ENCODE data around the gene ADAM12.

DNA sequence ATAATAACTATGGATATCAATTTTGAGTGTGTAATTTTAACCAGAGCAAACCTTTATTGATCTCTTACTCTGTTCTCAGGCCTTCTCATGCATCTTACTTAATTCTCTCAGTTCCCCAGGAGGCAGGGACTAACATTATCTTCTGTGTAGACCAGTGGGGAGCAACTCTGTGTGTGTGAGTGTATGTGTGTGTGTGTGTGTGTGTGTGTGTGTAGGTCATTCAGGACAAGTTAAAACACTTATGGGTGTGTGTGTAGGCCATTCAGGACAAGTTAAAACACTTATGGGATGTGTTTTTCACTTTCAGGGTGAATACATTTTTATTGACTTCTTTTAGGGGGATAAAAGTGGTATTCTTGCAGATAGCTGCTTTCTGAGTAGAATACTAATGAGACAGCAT, 145.0 kb downstream of the ADAM12 start:
- TF ChIP-seq POLR2A (IDR thresholded peaks at IDR 0.05; ENCODE audit: low read depth, low read length) (no peak), TAF1 (IDR thresholded peaks at IDR 0.05; ENCODE audit: low read depth, low read length) (no peak), POLR2AphosphoS5 (IDR thresholded peaks at IDR 0.05; ENCODE audit: low read depth, low read length) (no peak)

All from GM12891 (cell line).